HL-60 (cell line): ENCODE data around the gene TBCA.

Source experiments
- DNase-seq, 2 experiments: peaks; one replicate each; pipeline ENCODE4 v3.0.0-alpha.2; 2010 to 2020; ENCODE audit warnings: low read depth in 1 of 2, low spot score in 1 of 2
- H3K27ac ChIP-seq: fragments of 250-450 bp; sonication (Bioruptor Pico); replicated peaks from 2 replicates; pipeline ENCODE4 v1.5.1; 2020; ENCODE audit warnings: mild to moderate bottlenecking, moderate library complexity
- H3K27me3 ChIP-seq: fragments of 250-450 bp; sonication (Bioruptor Pico); 2 replicates; pipeline ENCODE4 v1.5.1; 2021; ENCODE audit warnings: mild to moderate bottlenecking, moderate library complexity; ENCODE audit not compliant: insufficient read depth, poor library complexity, severe bottlenecking
- H3K4me3 ChIP-seq: replicated peaks from 2 replicates; pipeline ENCODE4 v1.5.1; 2011; ENCODE audit warnings: mild to moderate bottlenecking, control low read depth, low read length; ENCODE audit not compliant: insufficient read depth
- CTCF ChIP-seq: IDR thresholded peaks from one replicate; pipeline ENCODE4 v1.5.1; 2011; ENCODE audit warnings: low read length, control low read depth, inconsistent platforms; ENCODE audit not compliant: insufficient read depth
- GABPA ChIP-seq: IDR thresholded peaks from 2 replicates; pipeline ENCODE4 v1.6.1; 2012; ENCODE audit warnings: low read depth
- POLR2AphosphoS5 ChIP-seq: IDR thresholded peaks from 2 replicates; pipeline ENCODE4 v1.6.1; 2012; ENCODE audit warnings: low read depth
- REST ChIP-seq: IDR thresholded peaks from 2 replicates; pipeline ENCODE4 v1.6.1; 2012; ENCODE audit warnings: low read depth; ENCODE audit not compliant: insufficient replicate concordance
- SPI1 ChIP-seq: IDR thresholded peaks from 2 replicates; pipeline ENCODE4 v1.6.1; 2012; ENCODE audit warnings: low read depth, mild to moderate bottlenecking, borderline replicate concordance
- long read RNA-seq: library from polyadenylated mRNA; unstranded; transcript quantifications from one replicate; pipeline ENCODE4 v2.0.0, GENCODE V29; 2020

Gene TBCA, protein sequence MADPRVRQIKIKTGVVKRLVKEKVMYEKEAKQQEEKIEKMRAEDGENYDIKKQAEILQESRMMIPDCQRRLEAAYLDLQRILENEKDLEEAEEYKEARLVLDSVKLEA
- long read RNA-seq, transcript TBCA-202 (4 exons, 683 nt) = major isoform, 14 of 18 reads
- long read RNA-seq, partial matches to known transcripts = 0 of 18 reads
- long read RNA-seq, other reads (novel, unspliced or antisense) = 4 of 18 reads

DNA sequence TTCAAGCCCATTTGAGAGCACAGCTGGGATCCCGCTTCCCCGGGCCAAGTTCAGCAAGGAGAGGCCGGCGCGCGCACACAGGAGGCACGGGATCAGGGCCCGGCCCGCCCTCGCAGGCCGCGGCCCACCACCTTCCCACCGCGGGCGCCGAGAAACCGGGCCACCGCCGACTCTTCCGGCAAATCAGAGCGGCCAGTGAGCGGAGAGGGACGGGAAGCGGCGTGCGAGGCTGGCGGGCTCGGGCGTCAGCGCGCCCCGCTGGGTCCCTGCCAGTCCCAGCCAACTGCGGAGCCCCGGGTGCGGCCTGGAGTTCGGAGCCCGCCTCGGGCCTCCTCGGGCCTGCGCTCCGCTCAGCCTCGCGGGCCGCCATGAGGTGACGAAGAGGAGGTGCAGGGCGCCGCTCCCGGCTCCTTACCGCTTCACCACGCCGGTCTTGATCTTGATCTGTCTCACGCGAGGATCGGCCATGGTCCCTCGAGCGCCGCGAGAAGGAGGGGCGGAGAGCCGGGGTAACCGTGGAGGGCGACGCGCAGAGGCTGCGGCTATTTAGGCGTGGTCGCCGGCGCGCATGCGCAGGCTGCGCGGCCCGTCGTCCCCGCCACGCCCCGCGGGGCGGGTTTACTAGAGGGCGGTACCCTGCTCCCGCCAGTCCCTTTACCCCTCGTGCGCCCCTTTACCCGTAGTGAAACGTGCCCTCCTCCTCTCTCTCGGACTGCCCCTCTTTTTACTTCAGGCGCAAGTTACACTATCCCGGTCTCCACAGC, at the start of gene TBCA:
TBCA (minus strand) TSS at position 550 of the 764 bp plus-strand sequence; CDS start at position 468, 82 bp downstream.
- H3K27ac ChIP-seq = peak within 1 kb of the TSS; percentile 76
- H3K27me3 ChIP-seq = no peaks in the 10 kb centered on the region
- peak within 1 kb of the TSS; percentile 55 for H3K4me3 ChIP-seq
- peak; percentile 60 to 72 for DNase-seq
- TF ChIP-seq POLR2AphosphoS5 (peak; percentile 62; the same call in 1 of the 2 replicates), SPI1 (no peak), GABPA (no peak)

GRCh38 chr5:77824981-77825380, 48.8 kb upstream of the TBCA start:
- no peak overlapping the region for H3K4me3 ChIP-seq
- no peak overlapping the region for H3K27ac ChIP-seq
- DNase-seq = no peak
- TF ChIP-seq GABPA (no peak), REST (no peak), SPI1 (no peak), POLR2AphosphoS5 (no peak)
- no peaks in the 10 kb centered on the region for H3K27me3 ChIP-seq

GRCh38 chr5:77816686-77817085, 40.5 kb upstream of the TBCA start:
- TF ChIP-seq CTCF = no peak
- no peak for TF ChIP-seq POLR2AphosphoS5
- TF ChIP-seq GABPA = no peak
- TF ChIP-seq REST = no peak
- no peak for TF ChIP-seq SPI1
- Histone ChIP-seq H3K27me3 (no peaks in the 10 kb centered on the region), H3K4me3 (no peak overlapping the region), H3K27ac (no peak overlapping the region)
- DNase-seq = no peak

DNA sequence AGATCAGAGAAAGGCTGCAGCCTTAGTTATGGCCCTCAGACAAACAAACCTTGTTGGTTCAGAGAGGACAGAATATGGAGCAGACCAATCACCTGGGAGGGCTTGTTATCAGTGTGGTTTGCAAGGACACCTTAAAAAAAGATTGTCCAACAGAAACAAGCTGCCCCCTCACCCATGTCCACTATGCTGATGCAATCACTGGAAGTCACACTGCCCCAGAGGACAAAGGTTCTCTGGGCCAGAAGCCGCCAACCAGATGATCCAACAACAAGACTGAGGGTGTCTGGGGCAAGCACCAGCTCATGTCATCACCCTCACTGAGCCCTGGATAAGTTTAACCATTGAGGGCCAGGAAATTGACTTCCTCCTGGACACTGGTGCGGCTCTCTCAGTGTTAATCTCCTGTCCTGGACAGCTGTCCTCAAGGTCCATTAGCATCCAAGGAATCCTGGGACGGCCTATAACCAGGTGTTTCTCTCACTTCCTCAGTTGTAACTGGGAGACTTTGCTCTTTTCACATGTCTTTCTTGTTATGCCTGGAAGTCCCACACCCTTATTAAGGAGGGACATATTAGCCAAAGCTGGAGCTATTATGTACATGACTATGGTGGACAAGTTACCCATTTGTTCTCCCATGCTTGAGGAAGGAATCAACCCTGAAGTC, 36.9 kb upstream of the TBCA start:
- Histone ChIP-seq H3K4me3 (no peak overlapping the region), H3K27ac (no peak overlapping the region), H3K27me3 (no peaks in the 10 kb centered on the region)
- no peak for DNase-seq
- TF ChIP-seq REST (no peak), CTCF (no peak), SPI1 (no peak), POLR2AphosphoS5 (no peak), GABPA (no peak)
